Measurements from ENCODE around the gene RTKN2.

Gene RTKN2

GRCh38 chr10:62224606-62225005 is 44.0 kb downstream of the RTKN2 start:
- DNase-seq (ENCODE audit: low spot score), result peak; percentile 62

DNA sequence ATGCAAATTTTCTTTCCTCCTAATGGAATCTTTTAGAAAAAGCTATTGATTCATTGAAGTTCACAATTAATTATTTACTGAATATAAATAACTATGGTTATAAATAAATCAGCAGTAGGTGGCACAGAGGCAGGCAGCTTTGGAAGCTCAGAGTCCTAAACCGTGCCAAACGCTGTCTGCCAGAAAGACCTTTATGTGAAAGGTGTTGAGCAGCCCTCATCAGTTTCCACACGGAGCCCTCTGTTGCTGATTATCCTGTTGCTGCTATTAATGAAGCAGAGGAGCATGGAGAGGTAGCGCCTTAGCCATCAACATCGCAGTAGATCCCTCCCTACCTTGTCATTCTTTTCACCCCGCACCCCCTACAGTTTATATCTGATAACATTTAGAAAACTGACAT is 51.0 kb downstream of the RTKN2 start:
- no peak for DNase-seq (ENCODE audit: low spot score)

DNA sequence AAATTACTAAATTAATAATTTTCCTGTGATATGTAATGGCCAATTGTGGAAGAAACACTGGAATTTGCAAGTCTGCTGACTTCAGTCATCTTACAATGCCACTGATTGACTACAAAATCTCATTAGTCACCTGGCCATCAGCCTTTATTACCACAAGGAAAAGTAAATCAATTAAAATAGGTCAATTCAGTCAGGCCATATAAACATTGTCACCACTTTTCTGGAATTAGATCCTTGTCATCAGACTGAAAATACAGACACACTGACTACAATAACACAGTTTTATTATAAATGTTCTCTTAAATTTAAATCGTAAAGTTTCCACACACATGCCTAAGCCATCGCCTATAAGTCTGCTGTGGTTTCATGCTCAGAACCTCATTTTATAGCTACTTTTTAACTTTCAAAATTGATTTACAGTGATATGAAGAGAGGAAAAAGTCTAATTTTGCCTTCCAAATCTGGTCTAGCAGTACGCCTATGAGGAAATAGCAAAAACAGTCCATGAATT is 54.2 kb downstream of the RTKN2 start:
- no peak for DNase-seq (ENCODE audit: low spot score)

DNA sequence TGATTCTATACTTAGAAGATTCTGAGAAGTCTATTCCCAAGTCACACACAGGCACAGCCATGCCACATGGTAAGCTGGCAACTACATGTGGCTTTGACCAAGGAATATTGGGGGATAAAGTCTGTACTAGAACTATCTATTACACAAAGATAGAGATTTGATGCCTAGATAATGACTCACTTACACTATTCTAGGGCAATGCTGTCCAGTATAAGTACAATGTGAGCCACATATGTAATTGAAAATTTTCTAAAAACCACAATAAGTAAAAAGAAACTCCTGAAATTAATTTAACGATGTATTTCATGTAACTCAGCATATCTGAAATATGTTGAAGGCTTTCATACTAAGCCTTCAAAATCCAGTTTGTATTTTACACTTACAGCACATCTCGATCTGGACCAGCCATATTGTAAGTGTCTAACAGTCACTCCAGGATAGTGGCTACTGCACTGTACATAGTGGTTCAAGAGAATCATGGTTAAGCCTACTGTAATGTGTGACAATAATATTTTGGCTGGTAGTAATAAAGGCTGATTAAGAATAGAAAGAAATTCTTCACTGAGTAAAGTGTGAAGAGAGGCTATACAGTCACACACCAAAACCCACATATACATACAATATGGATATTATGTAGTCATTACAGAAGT is 62.8 kb downstream of the RTKN2 start:
- no peak for DNase-seq (ENCODE audit: low spot score)

GRCh38 chr10:62199584-62199983 is 69.1 kb downstream of the RTKN2 start:
- no peak for DNase-seq (ENCODE audit: low spot score)

DNA sequence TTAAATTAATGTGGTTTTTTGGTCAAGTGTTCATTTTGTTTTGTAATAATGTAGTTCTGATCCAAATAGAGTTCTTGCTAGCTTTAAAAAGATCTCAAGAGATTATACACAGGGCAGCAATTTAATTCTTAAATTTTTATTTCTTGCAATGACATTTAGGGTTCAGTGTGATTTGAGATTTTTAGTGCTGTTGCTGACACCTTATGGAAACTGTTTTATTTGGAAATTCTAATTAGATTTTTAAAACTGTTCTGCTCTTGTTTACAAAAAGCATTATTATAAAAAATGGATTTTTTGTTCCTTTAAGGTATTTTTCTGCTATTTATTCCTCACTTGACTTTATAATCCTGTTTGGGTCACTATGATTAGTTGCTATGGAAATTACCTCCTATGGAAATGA is 72.1 kb downstream of the RTKN2 start:
- DNase-seq (ENCODE audit: low spot score), result no peak

DNA sequence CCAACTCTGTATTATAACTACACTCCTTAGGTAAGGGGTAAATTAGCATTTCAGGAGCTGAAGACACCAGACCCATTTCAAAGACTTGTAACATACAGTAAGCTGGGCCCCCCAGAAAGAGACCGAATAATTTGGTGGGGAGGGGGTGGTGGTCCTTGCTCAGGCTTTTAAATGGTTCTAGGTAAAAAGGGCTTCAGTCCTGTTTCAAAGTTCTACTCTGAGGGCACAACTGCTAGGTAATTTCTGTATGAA is 73.0 kb downstream of the RTKN2 start:
- DNase-seq (ENCODE audit: low spot score), result no peak

- no peak for DNase-seq (ENCODE audit: low spot score)
Measured at GRCh38 chr10:62194924-62195674, 73.5 kb downstream of the RTKN2 start.

DNA sequence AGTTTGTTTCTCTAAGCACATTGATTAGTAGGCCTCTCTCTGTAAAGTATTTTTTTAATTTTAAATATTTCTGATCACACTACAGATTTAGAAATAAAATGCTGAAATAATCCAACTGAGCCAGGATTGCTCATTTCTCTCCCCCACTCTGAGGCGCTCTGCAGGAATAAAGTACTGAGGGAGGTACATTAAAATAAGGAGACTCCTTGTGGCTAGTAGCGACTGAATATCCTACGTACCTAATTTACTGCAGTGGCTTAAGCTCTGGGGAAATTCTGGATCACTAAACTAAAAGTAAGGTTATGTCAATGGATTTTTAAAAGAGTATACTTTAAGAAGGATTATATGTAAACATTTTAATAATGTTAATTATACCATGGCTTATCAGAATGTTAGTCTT is 75.2 kb downstream of the RTKN2 start:
- DNase-seq (ENCODE audit: low spot score), result no peak

DNA sequence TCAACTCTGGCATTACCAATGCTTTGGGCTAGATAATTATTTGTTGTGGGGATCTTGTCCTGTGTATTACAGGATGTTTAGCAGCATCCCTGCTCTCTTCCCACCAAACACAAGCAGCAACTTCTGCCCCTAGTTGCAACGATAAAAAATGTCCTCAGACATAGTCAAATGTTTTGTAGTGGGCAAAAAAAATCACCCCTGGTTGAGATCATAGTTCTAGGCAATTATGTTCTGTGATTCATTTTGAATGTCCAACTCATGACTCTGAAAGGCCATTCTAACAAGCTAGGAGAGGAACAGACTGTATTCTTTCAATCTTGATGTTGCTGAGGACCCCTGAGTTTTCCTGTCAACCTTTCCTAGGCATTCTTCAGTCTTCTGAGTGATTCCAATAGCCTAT is 79.5 kb downstream of the RTKN2 start:
- DNase-seq (ENCODE audit: low spot score), result no peak

- no peak for DNase-seq (ENCODE audit: low spot score)
Measured at GRCh38 chr10:62188021-62188616, 80.5 kb downstream of the RTKN2 start.

DNA sequence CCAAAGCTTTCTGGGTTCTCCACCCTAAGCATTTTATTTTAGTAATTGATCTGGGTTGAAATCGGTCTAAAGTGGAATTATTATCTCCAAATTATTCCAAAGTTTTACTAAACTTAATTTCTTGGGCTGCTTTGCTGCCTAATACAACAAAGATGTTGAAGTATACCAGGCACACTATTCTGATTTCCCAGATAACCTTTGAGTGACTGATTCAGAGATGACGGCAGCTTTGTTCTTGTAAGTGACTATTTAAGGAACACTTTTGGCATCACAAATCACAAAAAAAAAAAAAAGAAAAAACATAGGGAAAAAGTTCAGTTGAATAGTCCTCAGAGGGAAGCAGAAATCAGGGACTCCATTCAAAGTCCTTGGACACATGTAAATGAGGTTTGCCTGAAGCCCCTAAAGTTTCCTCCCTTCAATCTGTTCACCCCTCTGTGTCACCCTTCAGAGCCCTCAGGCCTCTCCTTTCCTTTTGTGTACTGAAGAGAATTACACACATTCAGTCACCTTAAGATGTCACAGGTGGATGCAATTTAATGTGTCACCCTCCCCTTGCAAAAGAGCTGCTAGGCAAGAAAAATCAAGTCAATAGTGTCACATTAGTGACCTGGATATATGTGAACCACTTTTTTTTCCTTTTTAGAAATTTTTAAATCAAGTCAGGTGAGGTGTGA is 81.5 kb downstream of the RTKN2 start:
- DNase-seq (ENCODE audit: low spot score), result no peak

DNA sequence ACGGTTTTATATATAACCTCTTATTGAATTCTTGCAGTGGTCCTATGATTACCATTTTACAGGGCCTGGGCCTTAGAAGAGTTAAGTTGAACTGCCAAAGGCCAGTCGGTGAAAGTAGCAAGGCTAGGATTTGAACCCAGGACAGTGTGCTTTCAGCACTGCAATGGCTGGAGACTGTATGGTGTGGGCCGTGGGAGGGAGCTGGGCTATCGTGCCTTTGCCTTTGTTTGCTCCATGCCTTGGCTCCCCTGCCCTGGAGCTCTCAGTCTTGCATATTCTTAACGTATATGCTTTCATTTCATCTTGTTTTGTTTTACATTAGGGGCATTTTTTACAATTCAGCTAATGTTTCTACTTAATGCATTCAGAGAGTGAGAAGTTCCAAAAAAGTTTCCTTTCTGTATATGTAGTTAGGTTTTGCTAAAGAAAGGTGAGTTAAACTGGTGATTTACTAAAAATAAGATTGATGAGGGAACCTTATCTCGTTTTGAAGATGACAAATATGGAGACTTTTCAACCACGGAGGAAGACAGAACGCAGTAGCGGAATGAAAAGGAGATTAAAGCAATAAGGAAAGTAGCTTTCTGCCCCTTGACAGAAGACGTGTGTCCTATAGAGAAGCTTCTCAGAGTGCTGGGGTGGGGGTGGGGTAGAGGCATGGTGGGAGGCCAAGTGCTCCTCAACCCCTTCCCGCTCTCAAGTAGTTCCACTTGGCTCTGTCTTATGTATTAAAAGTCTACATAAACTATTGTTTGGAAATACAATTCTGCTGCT is 82.5 kb downstream of the RTKN2 start:
- DNase-seq (ENCODE audit: low spot score), result no peak

DNA sequence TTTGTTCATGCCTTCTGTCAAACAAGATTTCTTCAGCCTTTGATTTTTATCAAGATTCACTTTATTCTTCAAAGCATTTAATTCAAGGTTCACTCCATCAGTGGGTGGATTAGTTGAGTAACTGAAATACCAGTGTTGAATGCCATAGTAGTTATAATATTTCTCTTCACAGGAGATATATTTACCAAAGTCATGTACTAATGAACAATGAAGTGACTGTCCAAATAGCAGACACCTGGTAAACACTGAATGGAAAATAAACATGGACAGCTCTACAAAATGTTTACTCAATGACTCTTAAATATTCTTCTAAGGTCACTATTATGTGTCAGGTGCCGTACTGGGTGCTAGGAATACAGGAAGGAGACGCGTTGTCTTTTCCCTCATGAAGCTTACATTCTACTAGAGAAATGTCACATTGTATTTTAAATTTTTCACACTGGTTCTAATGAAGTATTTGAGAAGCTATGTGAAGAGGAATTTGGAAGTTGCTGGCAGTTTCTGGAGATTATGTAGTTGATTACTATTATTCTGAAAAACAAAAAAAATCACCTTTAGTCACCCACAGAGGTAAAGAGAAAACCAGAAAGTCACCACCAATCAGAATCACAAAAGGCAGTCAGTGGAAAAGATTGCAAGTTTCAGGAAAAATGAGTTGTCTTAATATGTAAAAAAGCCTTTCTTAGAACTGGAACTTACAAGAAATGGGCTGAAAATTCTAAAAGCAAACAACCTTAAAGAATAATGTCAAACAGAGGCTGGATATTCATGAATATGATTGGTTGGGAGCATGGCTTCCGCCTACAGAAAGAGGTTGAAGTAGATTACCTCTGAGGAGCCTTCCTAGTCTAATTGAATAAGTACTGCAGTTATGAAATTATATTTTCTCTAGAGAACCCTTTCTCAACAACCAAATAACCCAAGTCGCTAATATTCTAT is 84.5 kb downstream of the RTKN2 start:
- no peak for DNase-seq (ENCODE audit: low spot score)

GRCh38 chr10:62183442-62183841 is 85.2 kb downstream of the RTKN2 start:
- DNase-seq (ENCODE audit: low spot score), result no peak

DNA sequence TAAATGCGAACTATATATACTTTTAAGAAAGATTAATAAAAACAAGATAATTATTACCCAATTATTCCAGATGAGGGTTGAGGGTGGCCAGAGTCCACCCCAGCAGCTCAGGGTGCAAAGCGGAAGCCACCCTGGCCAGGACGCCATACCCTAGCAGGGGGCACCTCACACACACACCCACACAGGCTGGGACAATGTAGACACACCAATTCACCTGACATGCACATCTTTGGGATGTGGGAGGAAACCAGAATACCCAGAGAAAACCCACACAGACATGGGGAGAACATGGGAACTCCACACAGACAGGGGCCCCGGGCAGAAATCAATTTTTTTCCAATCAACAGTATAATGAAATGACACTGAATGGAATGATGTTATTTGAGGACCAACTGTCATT is 86.0 kb downstream of the RTKN2 start:
- DNase-seq (ENCODE audit: low spot score), result no peak

- DNase-seq (ENCODE audit: low spot score), result no peak
Measured at GRCh38 chr10:62182171-62182570, 86.5 kb downstream of the RTKN2 start.

DNA sequence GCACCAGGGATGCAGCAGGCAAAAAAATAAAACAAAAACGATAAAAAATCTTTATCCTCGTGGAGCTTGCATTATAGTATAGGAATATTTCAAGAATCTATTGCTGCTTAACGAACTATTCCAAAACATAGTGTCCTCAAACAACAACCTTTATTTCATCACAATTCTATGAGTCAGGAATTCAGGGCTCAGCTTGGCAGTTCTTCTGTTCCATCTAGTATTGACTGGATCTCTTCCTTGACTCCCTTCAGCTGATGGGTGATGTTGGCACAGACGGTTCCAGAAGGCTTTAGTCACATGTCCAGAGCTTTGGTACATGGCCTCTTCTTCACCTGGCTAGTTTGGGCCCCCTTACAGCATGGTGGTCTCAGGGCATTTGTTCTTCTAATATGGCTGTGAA is 88.0 kb downstream of the RTKN2 start:
- DNase-seq (ENCODE audit: low spot score), result no peak

GRCh38 chr10:62178568-62178967 is 90.1 kb downstream of the RTKN2 start:
- DNase-seq (ENCODE audit: low spot score), result no peak

- no peak for DNase-seq (ENCODE audit: low spot score)
Measured at GRCh38 chr10:62177111-62177510, 91.5 kb downstream of the RTKN2 start.

DNA sequence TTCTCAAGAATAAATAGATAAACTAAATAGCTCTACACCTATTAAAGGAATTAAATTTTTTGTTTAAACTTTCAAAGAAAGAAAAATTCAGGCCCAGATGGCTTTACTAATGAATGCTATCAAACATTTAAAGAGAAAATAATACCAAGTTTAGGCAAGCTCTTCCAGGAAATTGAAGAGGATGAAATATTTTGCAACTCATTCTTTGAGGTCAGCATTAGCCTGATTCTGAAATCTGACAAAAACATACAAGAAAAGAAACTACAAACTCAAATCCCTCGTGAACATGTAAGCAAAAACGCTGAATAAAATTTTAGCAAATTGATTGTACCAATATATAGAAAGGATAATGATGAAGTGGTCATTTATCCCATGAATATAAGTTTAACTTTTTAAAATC is 93.4 kb downstream of the RTKN2 start:
- no peak for DNase-seq (ENCODE audit: low spot score)
